Sigmoid colon (tissue), 7 donors: ENCODE data around the gene TRIM9. TPM values are rescaled to one million over a fixed set of nuclear protein-coding genes. Genes with fewer than 3 reads are reported as not detected.

Source experiments
- DNase-seq: peaks from one replicate; pipeline ENCODE4 v3.0.0-alpha.2; 2019
- H3K27ac ChIP-seq, 4 donors: fragments of 200-600 bp; sonication (generic); one replicate each; pipeline ENCODE4 v1.5.1; 2016 to 2019; ENCODE audit warnings: mild to moderate bottlenecking in 1 of 4
- H3K27me3 ChIP-seq, 3 donors: fragments of 200-600 bp; sonication (generic); one replicate each; pipeline ENCODE4 v1.5.1; 2019; ENCODE audit warnings: mild to moderate bottlenecking in 1 of 3
- H3K36me3 ChIP-seq, 4 donors: fragments of 200-600 bp; sonication (generic); one replicate each; pipeline ENCODE4 v1.5.1; 2016 to 2019
- H3K4me1 ChIP-seq, 4 donors: fragments of 200-600 bp; sonication (generic); one replicate each; pipeline ENCODE4 v1.5.1; 2017 to 2019
- H3K4me3 ChIP-seq, 4 donors: fragments of 200-600 bp; sonication (generic); one replicate each; pipeline ENCODE4 v1.5.1; 2017 to 2019; ENCODE audit warnings: mild to moderate bottlenecking in 2 of 4, moderate library complexity in 1 of 4
- H3K9me3 ChIP-seq, 4 donors: fragments of 200-600 bp in 3 of 4; sonication (generic) in 3 of 4; one replicate each; pipeline versions ENCODE4 v1.5.1 to v1.6.1; 2013 to 2019
- EP300 ChIP-seq, 4 donors: sonication (generic); formaldehyde crosslinking; IDR thresholded peaks; one replicate each; pipeline ENCODE4 v1.6.1; 2017; ENCODE audit warnings: antibody characterized with exemption in 4 of 4
- POLR2A ChIP-seq, 2 donors: fragments of 450-650 bp; IDR thresholded peaks; one replicate each; pipeline ENCODE4 v1.6.1; 2016; ENCODE audit warnings: antibody characterized with exemption in 2 of 2, mild to moderate bottlenecking in 2 of 2, moderate library complexity in 2 of 2
- POLR2AphosphoS5 ChIP-seq, 4 donors: sonication (generic); formaldehyde crosslinking; IDR thresholded peaks; one replicate each; pipeline ENCODE4 v1.6.1; 2017; ENCODE audit warnings: antibody characterized with exemption in 4 of 4
- WGBS, 2 donors: extraction: QIAGEN DNeasy Blood & Tissue Kit; methylation state at CpG; one replicate each; pipeline ENCODE4 v1.1.7; 2013; 5-methylcytosine and 5-hydroxymethylcytosine counted together
- intact Hi-C: fragments of 100-400 bp; cut with DNase I; formaldehyde crosslinking; loops from one replicate; pipeline ENCODE4 v1.15.1; 2023
- polyA plus RNA-seq, 3 donors: library from polyadenylated mRNA; stranded (reverse); fragments of 200-250 nt; gene quantifications; one replicate each; pipeline ENCODE4 v1.2.3, GENCODE V29; 2013
- total RNA-seq, 4 donors: library from RNA; depleted of rRNA; stranded (reverse); fragments of >200 nt; gene quantifications; one replicate each; pipeline ENCODE4 v1.1.0, GENCODE V29; 2016
- TF ChIP-seq, protein P1 (sequence below), 4 experiments: fragments of 450-650 bp in 3 of 4; fragments of 200-600 bp in 1 of 4; IDR thresholded peaks; one replicate each; pipeline ENCODE4 v1.5.1; 2016 to 2019; ENCODE audit warnings: antibody characterized with exemption in 4 of 4, mild to moderate bottlenecking in 3 of 4, moderate library complexity in 2 of 4
- donor health status: healthy with polysubstance abuse.
- donor health status: Bipolar disorder and iron deficiency.
- donor health status: healthy.

Gene TRIM9
- total and polyA plus RNA-seq, 7 donors = 2.4 to 21.0 (median 13.5) TPM

DNA sequence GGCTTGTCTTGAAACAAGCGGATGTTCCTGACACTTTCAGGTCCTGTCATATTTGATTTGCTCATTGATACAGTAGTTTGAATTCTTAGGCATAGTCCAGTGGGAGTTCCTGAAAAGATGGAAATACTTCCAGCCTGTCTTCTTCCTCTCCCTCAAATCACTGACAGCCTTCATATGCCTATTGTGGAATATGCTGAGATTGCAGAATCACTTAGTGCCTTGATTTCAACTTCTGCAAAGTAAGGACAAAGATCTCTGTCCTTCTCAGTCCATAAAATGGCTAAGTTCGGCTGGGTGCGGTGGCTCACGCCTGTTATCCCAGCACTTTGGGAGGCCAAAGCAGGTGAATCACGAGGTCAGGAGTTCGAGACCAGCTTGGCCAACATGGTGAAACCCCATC, 143.9 kb downstream of the TRIM9 start:
- no peak overlapping the region for H3K27ac ChIP-seq
- WGBS, 2 donors = 95 to 97% methylated on average over 6 of the region's 6 CpGs
- no peak for DNase-seq
- no peak for TF ChIP-seq POLR2AphosphoS5 (IDR thresholded peaks at IDR 0.05)
- TF ChIP-seq, protein P1, sequence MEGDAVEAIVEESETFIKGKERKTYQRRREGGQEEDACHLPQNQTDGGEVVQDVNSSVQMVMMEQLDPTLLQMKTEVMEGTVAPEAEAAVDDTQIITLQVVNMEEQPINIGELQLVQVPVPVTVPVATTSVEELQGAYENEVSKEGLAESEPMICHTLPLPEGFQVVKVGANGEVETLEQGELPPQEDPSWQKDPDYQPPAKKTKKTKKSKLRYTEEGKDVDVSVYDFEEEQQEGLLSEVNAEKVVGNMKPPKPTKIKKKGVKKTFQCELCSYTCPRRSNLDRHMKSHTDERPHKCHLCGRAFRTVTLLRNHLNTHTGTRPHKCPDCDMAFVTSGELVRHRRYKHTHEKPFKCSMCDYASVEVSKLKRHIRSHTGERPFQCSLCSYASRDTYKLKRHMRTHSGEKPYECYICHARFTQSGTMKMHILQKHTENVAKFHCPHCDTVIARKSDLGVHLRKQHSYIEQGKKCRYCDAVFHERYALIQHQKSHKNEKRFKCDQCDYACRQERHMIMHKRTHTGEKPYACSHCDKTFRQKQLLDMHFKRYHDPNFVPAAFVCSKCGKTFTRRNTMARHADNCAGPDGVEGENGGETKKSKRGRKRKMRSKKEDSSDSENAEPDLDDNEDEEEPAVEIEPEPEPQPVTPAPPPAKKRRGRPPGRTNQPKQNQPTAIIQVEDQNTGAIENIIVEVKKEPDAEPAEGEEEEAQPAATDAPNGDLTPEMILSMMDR (IDR thresholded peaks at IDR 0.05) = no peak
- TF ChIP-seq POLR2A (IDR thresholded peaks at IDR 0.05) = no peak
- TF ChIP-seq EP300 (IDR thresholded peaks at IDR 0.05) = no peak
- no peak overlapping the region for H3K4me3 ChIP-seq
- H3K36me3 ChIP-seq = no peaks in the 10 kb centered on the region
- H3K27me3 ChIP-seq = no peaks in the 10 kb centered on the region
- peaks cover 0 to 12% (median 10%) of the 10 kb centered on the region in 4 donors for H3K4me1 ChIP-seq
- intact Hi-C loops = no loop called here
- no peaks in the 10 kb centered on the region for H3K9me3 ChIP-seq

DNA sequence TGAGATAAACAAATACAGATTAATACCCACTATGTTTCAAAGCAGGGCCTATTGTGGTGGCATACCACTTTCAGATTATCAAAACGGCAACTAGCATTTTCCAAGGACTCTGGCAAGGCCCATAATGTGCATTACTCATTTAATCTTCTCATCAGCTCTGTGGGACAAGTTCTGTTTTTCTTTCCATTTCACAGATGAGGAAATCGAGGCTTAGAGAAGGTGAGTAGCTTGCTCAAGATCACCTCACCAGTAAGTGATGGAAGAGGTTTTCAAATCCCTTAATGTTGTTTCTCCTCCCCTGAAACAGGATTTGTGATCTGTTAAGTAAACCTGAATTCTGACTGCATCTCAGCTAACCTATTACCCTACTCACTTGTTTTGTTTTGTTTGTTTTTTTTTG, 146.7 kb downstream of the TRIM9 start:
- TF ChIP-seq POLR2AphosphoS5 (IDR thresholded peaks at IDR 0.05) (no peak), EP300 (IDR thresholded peaks at IDR 0.05) (no peak), POLR2A (IDR thresholded peaks at IDR 0.05) (no peak)
- TF ChIP-seq, protein P1 (IDR thresholded peaks at IDR 0.05) = no peak
- Histone ChIP-seq H3K27me3 (no peaks in the 10 kb centered on the region), H3K9me3 (no peaks in the 10 kb centered on the region), H3K36me3 (no peaks in the 10 kb centered on the region), H3K4me1 (peaks cover 0 to 9% (median 4%) of the 10 kb centered on the region in 4 donors), H3K4me3 (no peak overlapping the region), H3K27ac (no peak overlapping the region)
- DNase-seq = no peak
- intact Hi-C loops = no loop called here
- WGBS, 2 donors = 66 to 95% methylated on average over 2 of the region's 2 CpGs

DNA sequence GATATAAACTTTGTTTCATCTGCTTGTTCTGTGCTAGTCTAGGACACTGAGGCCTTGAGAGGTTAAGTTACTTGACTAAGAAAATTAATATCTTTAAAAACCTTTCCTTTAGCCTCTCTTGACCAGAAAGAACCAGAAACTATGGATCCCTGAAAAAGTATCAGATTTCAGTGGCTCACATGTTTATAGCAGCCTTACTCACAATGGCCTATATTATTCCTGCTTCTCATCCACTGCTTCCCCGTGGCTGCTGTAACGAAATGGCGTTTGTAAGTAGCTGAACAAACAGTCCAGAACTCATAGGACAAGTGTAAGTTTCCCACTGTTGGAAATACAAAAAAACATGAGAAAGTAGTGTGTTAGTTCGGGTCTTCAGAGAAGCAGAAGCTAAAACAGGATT, 147.5 kb downstream of the TRIM9 start:
- WGBS, 2 donors = 68 to 79% methylated on average over 4 of the region's 4 CpGs
- H3K27ac ChIP-seq = peak overlapping the region in 3 of 4 donors; percentile 11 to 34 (median 13)
- H3K9me3 ChIP-seq = no peaks in the 10 kb centered on the region
- no peaks in the 10 kb centered on the region for H3K36me3 ChIP-seq
- intact Hi-C loops = no loop called here
- peaks cover 0 to 12% (median 4%) of the 10 kb centered on the region in 4 donors for H3K4me1 ChIP-seq
- TF ChIP-seq POLR2AphosphoS5 (IDR thresholded peaks at IDR 0.05) = no peak
- TF ChIP-seq POLR2A (IDR thresholded peaks at IDR 0.05) = no peak
- TF ChIP-seq, protein P1 (IDR thresholded peaks at IDR 0.05) = no peak
- no peak for TF ChIP-seq EP300 (IDR thresholded peaks at IDR 0.05)
- no peak overlapping the region for H3K4me3 ChIP-seq
- H3K27me3 ChIP-seq = no peaks in the 10 kb centered on the region
- no peak for DNase-seq

DNA sequence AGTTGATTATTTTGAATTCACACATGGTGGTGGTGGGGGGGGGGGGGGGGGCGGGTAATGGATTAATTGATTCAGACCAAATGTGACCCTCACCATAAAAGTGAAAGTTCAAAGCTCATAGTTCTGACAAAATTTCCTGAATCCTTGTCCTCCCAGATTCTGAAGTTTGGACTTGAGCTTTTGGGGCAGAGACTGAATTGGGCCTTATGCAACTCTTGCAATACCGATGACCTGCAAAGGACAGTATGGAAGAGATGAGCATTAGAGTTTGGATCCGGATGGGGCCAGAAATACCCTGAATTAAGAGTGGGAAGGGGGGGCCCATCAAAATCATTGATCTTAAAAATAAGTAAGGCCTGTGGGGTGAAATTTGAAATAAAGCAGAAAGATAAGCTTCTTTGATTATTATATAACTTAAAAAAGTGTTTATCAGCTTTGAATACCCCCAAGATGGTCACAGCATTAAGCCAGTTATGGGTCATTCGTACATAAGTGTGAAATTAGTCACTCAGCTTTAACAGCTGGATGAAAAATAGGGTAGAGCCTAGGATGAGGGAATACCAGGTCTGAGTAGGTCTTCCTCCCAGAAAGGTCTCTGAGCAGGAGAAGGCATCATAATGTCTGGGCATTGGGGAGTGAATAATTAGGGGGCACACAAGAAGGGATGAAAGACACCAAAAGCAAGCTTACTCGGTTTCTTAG, 148.5 kb downstream of the TRIM9 start:
- H3K27me3 ChIP-seq = no peaks in the 10 kb centered on the region
- intact Hi-C loops = no loop called here
- WGBS, 2 donors = 91 to 93% methylated on average over 5 of the region's 5 CpGs
- no peak for DNase-seq
- no peak overlapping the region for H3K27ac ChIP-seq
- no peak overlapping the region for H3K4me3 ChIP-seq
- H3K4me1 ChIP-seq = peaks cover 0 to 12% (median 4%) of the 10 kb centered on the region in 4 donors
- H3K9me3 ChIP-seq = no peaks in the 10 kb centered on the region
- TF ChIP-seq, protein P1 (IDR thresholded peaks at IDR 0.05) = no peak
- TF ChIP-seq EP300 (IDR thresholded peaks at IDR 0.05) = no peak
- TF ChIP-seq POLR2A (IDR thresholded peaks at IDR 0.05) = no peak
- no peak for TF ChIP-seq POLR2AphosphoS5 (IDR thresholded peaks at IDR 0.05)
- no peaks in the 10 kb centered on the region for H3K36me3 ChIP-seq
